ENCODE results near the gene DNAJB2.
"Not testable (repeated sequence)": the region's sequence is repeated elsewhere in the genome, so short reads cannot be mapped to it uniquely, and the experiment has no call there.

The DNAJB2 gene

DNA sequence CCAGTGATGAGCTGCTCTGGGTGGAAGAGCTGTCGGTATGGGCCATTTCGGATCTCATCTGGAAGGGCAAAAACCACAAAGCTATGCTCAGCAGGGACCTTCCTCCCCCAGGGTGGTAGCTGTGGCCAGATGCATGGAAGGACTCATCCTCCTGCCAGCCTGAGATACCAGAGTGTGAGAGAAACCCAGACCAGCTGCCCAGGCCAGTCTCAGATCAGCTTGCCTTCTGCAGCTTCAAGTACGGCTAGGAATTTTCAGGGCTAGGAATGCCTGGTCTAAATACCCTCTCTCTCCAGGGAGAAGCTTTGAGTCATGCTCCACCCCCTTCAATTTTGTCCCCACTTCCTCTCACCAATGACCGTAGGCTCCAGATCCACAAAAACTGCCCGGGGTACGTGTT is 27.5 kb upstream of the DNAJB2 start:
- TF ChIP-seq, protein P1, sequence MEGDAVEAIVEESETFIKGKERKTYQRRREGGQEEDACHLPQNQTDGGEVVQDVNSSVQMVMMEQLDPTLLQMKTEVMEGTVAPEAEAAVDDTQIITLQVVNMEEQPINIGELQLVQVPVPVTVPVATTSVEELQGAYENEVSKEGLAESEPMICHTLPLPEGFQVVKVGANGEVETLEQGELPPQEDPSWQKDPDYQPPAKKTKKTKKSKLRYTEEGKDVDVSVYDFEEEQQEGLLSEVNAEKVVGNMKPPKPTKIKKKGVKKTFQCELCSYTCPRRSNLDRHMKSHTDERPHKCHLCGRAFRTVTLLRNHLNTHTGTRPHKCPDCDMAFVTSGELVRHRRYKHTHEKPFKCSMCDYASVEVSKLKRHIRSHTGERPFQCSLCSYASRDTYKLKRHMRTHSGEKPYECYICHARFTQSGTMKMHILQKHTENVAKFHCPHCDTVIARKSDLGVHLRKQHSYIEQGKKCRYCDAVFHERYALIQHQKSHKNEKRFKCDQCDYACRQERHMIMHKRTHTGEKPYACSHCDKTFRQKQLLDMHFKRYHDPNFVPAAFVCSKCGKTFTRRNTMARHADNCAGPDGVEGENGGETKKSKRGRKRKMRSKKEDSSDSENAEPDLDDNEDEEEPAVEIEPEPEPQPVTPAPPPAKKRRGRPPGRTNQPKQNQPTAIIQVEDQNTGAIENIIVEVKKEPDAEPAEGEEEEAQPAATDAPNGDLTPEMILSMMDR (conservative IDR thresholded peaks at IDR 0.05; ENCODE audit: low read depth, low read length), result no peak
- DNase-seq (ENCODE audit: low read depth), result no peak
- H3K4me3 ChIP-seq (ENCODE audit: low read depth, low read length), result no peak overlapping the region

GRCh38 chr2:219252084-219252483 is 27.1 kb upstream of the DNAJB2 start:
- TF ChIP-seq, protein P1 (conservative IDR thresholded peaks at IDR 0.05; ENCODE audit: low read depth, low read length), result no peak
- no peak overlapping the region for H3K4me3 ChIP-seq (ENCODE audit: low read depth, low read length)

GRCh38 chr2:219252570-219252899 is 26.6 kb upstream of the DNAJB2 start:
- TF ChIP-seq, protein P1 (conservative IDR thresholded peaks at IDR 0.05; ENCODE audit: low read depth, low read length), result no peak
- DNase-seq (ENCODE audit: low read depth), result no peak
- H3K4me3 ChIP-seq (ENCODE audit: low read depth, low read length), result peak overlapping the region; percentile 60

More at GRCh38 chr2:219252084-219252483, 27.1 kb upstream of the DNAJB2 start:
- no peak for DNase-seq (ENCODE audit: low read depth)

DNA sequence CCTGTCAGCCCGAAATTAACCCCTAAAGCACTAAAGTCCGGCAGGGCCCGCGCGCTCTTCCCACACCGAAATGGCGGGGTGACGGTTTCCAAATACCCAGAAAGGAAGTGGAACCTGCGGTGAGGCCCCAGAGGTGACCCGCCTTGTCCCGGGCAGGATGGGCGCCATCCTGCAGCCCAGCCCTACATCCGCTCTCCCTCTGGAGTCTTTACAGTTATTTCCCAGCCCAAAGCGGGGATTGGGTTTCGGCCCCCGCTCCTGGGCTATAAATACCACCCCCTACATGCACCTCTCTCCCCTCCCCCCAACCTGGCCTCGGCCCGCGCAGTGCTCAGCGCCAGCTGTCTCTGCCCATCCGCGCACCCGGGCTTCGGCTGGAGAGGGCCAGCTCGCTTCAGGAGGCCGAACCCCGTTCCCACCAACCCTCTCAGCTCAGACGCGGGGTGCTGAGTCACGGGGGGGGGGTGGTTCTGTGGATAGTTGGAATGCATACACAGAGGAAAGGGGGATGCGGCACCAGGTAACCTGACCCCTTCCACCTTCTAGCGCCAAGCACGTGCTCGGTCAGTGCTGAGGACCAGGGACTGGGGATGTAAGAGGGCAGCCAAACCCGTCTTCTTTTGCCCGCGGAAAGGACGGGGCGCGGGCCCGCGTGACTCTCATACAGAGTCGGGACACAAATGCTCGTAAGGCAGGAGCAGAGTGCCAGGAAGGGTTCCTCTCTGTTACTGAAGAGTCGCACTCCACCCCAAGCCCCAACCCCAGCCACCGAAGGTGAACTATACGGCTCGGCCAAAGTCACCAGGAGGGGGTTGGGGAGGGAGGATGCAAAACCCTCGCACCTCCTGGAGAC is 26.0 kb upstream of the DNAJB2 start, which contains the start of gene TUBA4B:
TUBA4B (plus strand) TSS at position 344 of the 853 bp plus-strand sequence; CDS start at position 509, 165 bp downstream.
- TF ChIP-seq, protein P1 (conservative IDR thresholded peaks at IDR 0.05; ENCODE audit: low read depth, low read length), result no peak
- H3K4me3 ChIP-seq (ENCODE audit: low read depth, low read length), result peak within 1 kb of the TSS; percentile 60
- DNase-seq (ENCODE audit: low read depth), result no peak

- H3K4me3 ChIP-seq (ENCODE audit: low read depth, low read length), result peak within 1 kb of the TSS; percentile 60
- DNase-seq (ENCODE audit: low read depth), result peak; percentile 55
- TF ChIP-seq, protein P1 (conservative IDR thresholded peaks at IDR 0.05; ENCODE audit: low read depth, low read length), result no peak
Observed at GRCh38 chr2:219253753-219254589, 25.2 kb upstream of the DNAJB2 start, which contains the start of gene TUBA4A. Gene TUBA4A, minus strand, starts transcription at chr2:219253918. Its CDS starts 60 bp downstream, at chr2:219253858.

GRCh38 chr2:219254590-219255201 is 24.5 kb upstream of the DNAJB2 start:
- peak overlapping the region; percentile 60 for H3K4me3 ChIP-seq (ENCODE audit: low read depth, low read length)
- DNase-seq (ENCODE audit: low read depth), result no peak
- TF ChIP-seq, protein P1 (conservative IDR thresholded peaks at IDR 0.05; ENCODE audit: low read depth, low read length), result no peak

- DNase-seq (ENCODE audit: low read depth); H3K4me3 ChIP-seq (ENCODE audit: low read depth, low read length): not testable (repeated sequence)
Observed at GRCh38 chr2:219258942-219259341, 20.2 kb upstream of the DNAJB2 start.
